Uterus (tissue), 4 donors: ENCODE results near the gene PARD6A. TPM values are rescaled to one million over a fixed set of nuclear protein-coding genes. Genes with fewer than 3 reads are reported as not detected.

Experiments
- DNase-seq, 2 donors: peaks; one replicate each; pipeline ENCODE4 v3.0.0-alpha.2; 2019 to 2020
- H3K27ac ChIP-seq, 2 donors: fragments of 200-600 bp; sonication (generic); 1 replicate in 1 of 2; 2 replicates in 1 of 2; pipeline ENCODE4 v1.5.1; 2016 to 2018
- H3K27me3 ChIP-seq, 2 donors: fragments of 200-600 bp; sonication (generic); one replicate each; pipeline ENCODE4 v1.5.1; 2018 to 2019; ENCODE audit warnings: control low read depth in 1 of 2
- H3K36me3 ChIP-seq, 2 donors: fragments of 200-600 bp; sonication (generic); one replicate each; pipeline ENCODE4 v1.5.1; 2019; ENCODE audit warnings: control low read depth in 1 of 2
- H3K4me1 ChIP-seq, 2 donors: fragments of 200-600 bp; sonication (generic); one replicate each; pipeline ENCODE4 v1.5.1; 2018 to 2019; ENCODE audit warnings: control low read depth in 1 of 2
- H3K4me3 ChIP-seq, 2 donors: fragments of 200-600 bp; sonication (generic); 1 replicate in 1 of 2; 2 replicates in 1 of 2; pipeline ENCODE4 v1.5.1; 2018 to 2019; ENCODE audit warnings: mild to moderate bottlenecking in 1 of 2
- H3K9me3 ChIP-seq, 2 donors: fragments of 200-600 bp; sonication (generic); one replicate each; pipeline ENCODE4 v1.5.1; 2019; ENCODE audit warnings: control low read depth in 1 of 2
- POLR2A ChIP-seq, 2 donors: fragments of 450-650 bp; IDR thresholded peaks; one replicate each; pipeline ENCODE4 v1.6.1; 2016; ENCODE audit warnings: antibody characterized with exemption in 2 of 2, mild to moderate bottlenecking in 1 of 2, moderate library complexity in 1 of 2
- intact Hi-C: fragments of 100-400 bp; cut with DNase I; formaldehyde crosslinking; loops from one replicate; pipeline ENCODE4 v1.15.1; 2023; ENCODE audit warnings: low total_unique reads
- total RNA-seq, 4 donors: library from RNA; depleted of rRNA in 3 of 4; stranded (reverse); fragments of >200 nt in 3 of 4; gene quantifications; one replicate each; pipeline versions ENCODE4 v1.1.0 to v1.2.4, GENCODE V29; 2014 to 2023
- TF ChIP-seq, protein P1 (sequence below), 4 experiments: fragments of 200-600 bp in 2 of 4; fragments of 450-650 bp in 2 of 4; sonication (generic) in 2 of 4; IDR thresholded peaks; one replicate each; pipeline ENCODE4 v1.5.1; 2016 to 2019; ENCODE audit warnings: antibody characterized with exemption in 4 of 4, mild to moderate bottlenecking in 2 of 4, moderate library complexity in 1 of 4
- donor health status: DM: yes; HTN: yes; CAD: no.

Gene PARD6A
- total RNA-seq, 4 donors from 2014 or later = 1.6 to 32.9 (median 7.9) TPM; not detected in 1

GRCh38 chr16:67653789-67654402, 6.9 kb upstream of the PARD6A start:
- no peaks in the 10 kb centered on the region for H3K36me3 ChIP-seq
- intact Hi-C loops = no loop called here
- peaks cover 22 to 23% of the 10 kb centered on the region in 2 donors for H3K27me3 ChIP-seq
- no peak overlapping the region for H3K27ac ChIP-seq
- peaks cover 0 to 16% of the 10 kb centered on the region in 2 donors for H3K4me1 ChIP-seq
- H3K4me3 ChIP-seq = no peak overlapping the region
- TF ChIP-seq POLR2A (IDR thresholded peaks at IDR 0.05) = no peak
- TF ChIP-seq, protein P1, sequence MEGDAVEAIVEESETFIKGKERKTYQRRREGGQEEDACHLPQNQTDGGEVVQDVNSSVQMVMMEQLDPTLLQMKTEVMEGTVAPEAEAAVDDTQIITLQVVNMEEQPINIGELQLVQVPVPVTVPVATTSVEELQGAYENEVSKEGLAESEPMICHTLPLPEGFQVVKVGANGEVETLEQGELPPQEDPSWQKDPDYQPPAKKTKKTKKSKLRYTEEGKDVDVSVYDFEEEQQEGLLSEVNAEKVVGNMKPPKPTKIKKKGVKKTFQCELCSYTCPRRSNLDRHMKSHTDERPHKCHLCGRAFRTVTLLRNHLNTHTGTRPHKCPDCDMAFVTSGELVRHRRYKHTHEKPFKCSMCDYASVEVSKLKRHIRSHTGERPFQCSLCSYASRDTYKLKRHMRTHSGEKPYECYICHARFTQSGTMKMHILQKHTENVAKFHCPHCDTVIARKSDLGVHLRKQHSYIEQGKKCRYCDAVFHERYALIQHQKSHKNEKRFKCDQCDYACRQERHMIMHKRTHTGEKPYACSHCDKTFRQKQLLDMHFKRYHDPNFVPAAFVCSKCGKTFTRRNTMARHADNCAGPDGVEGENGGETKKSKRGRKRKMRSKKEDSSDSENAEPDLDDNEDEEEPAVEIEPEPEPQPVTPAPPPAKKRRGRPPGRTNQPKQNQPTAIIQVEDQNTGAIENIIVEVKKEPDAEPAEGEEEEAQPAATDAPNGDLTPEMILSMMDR (IDR thresholded peaks at IDR 0.05) = no peak
- no peaks in the 10 kb centered on the region for H3K9me3 ChIP-seq
- no peak for DNase-seq

- Histone ChIP-seq H3K27ac (no peak overlapping the region), H3K4me1 (peaks cover 0 to 22% of the 10 kb centered on the region in 2 donors), H3K4me3 (no peak overlapping the region), H3K27me3 (peaks cover 17 to 19% of the 10 kb centered on the region in 2 donors), H3K36me3 (no peaks in the 10 kb centered on the region), H3K9me3 (no peaks in the 10 kb centered on the region)
- no peak for TF ChIP-seq POLR2A (IDR thresholded peaks at IDR 0.05)
- TF ChIP-seq, protein P1 (IDR thresholded peaks at IDR 0.05) = no peak
- no peak for DNase-seq
- intact Hi-C loops = no loop called here
Measured at GRCh38 chr16:67654403-67654911, 6.3 kb upstream of the PARD6A start.

- DNase-seq = no peak
- H3K4me3 ChIP-seq = no peak overlapping the region
- H3K27ac ChIP-seq = no peak overlapping the region
- peaks cover 17 to 19% of the 10 kb centered on the region in 2 donors for H3K27me3 ChIP-seq
- H3K9me3 ChIP-seq = no peaks in the 10 kb centered on the region
- intact Hi-C loops = no loop called here
- TF ChIP-seq, protein P1 (IDR thresholded peaks at IDR 0.05) = no peak
- TF ChIP-seq POLR2A (IDR thresholded peaks at IDR 0.05) = no peak
- H3K4me1 ChIP-seq = peaks cover 0 to 23% of the 10 kb centered on the region in 2 donors
- no peaks in the 10 kb centered on the region for H3K36me3 ChIP-seq
Measured at GRCh38 chr16:67655363-67655762, 5.4 kb upstream of the PARD6A start.

DNA sequence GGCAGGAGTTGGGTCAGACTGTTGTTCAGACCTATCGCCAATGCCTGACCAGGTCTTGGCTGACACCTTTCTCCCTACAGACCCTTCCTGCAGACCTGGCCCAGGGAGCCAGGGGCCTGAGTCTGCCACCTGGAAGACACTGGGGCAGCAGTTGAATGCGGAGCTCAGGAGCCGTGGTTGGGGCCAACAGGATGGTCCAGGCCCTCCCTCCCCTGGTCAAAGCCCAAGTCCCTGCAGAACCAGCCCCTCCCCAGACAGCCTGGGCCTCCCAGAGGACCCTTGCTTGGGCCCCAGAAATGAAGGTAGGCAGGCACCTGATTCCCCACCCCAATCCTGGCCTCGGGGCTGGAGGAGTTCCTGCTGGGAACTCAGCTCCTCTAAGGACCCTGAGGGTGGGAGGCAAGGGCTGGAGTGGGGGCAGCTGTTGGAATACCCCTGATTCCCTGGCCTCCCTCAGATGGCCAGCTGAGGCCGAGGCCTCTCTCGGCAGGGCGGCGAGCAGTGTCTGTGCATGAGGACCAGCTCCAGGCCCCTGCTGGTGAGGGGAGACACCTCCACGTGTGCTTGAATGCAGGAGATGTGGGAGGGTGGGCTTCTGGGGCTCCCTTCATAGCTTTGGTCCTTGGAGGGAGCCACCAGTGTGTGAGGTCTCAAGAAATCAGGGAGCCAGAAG, 4.3 kb upstream of the PARD6A start:
- Histone ChIP-seq H3K4me1 (peaks cover 0 to 27% of the 10 kb centered on the region in 2 donors), H3K27me3 (peaks cover 17 to 19% of the 10 kb centered on the region in 2 donors), H3K4me3 (no peak overlapping the region), H3K27ac (no peak overlapping the region), H3K9me3 (no peaks in the 10 kb centered on the region), H3K36me3 (no peaks in the 10 kb centered on the region)
- no peak for DNase-seq
- TF ChIP-seq, protein P1 (IDR thresholded peaks at IDR 0.05) = no peak
- no peak for TF ChIP-seq POLR2A (IDR thresholded peaks at IDR 0.05)
- intact Hi-C loops = no loop called here

GRCh38 chr16:67657017-67657608, 3.6 kb upstream of the PARD6A start:
- no peak for DNase-seq
- H3K27me3 ChIP-seq = peaks cover 13 to 15% of the 10 kb centered on the region in 2 donors
- no peak overlapping the region for H3K4me3 ChIP-seq
- no peaks in the 10 kb centered on the region for H3K36me3 ChIP-seq
- no peak overlapping the region for H3K27ac ChIP-seq
- intact Hi-C loops = no loop called here
- H3K4me1 ChIP-seq = peaks cover 0 to 31% of the 10 kb centered on the region in 2 donors
- H3K9me3 ChIP-seq = no peaks in the 10 kb centered on the region
- TF ChIP-seq, protein P1 (IDR thresholded peaks at IDR 0.05) = no peak
- TF ChIP-seq POLR2A (IDR thresholded peaks at IDR 0.05) = no peak
